Measurements from ENCODE around the gene SPON1.

SPON1 gene

GRCh38 chr11:13939961-13940906 is 22.3 kb upstream of the SPON1 start:
- H3K36me3 ChIP-seq (ENCODE audit: insufficient read depth, low read length) = no peaks in the 10 kb centered on the region
- no peak overlapping the region for H3K27ac ChIP-seq (ENCODE audit: low read depth, low read length, poor library complexity, severe bottlenecking)
- H3K4me1 ChIP-seq (ENCODE audit: insufficient read depth, low read length, severe bottlenecking) = no peaks in the 10 kb centered on the region
- H3K27me3 ChIP-seq (ENCODE audit: insufficient read depth, low read length) = no peaks in the 10 kb centered on the region
- no peak overlapping the region for H2AFZ ChIP-seq (ENCODE audit: low read length)
- H3K9me3 ChIP-seq (ENCODE audit: low read length) = no peaks in the 10 kb centered on the region
- H3K9me2 ChIP-seq (ENCODE audit: low read depth, low read length) = no peaks in the 10 kb centered on the region
- no peaks in the 10 kb centered on the region for H4K20me1 ChIP-seq (ENCODE audit: insufficient read depth, low read length)
- no peak overlapping the region for H3K4me3 ChIP-seq (ENCODE audit: low read depth, low read length, poor library complexity, severe bottlenecking)
- TF ChIP-seq EZH2 (IDR thresholded peaks at IDR 0.05; ENCODE audit: borderline replicate concordance, low read length) (no peak), CTCF (IDR thresholded peaks at IDR 0.05; ENCODE audit: low read length) (no peak)
- no peak overlapping the region for H3K9ac ChIP-seq (ENCODE audit: low read length)
- H3K79me2 ChIP-seq (ENCODE audit: insufficient read depth, low read length) = no peaks in the 10 kb centered on the region
- H3F3A ChIP-seq (ENCODE audit: insufficient read depth, low read length) = no peaks in the 10 kb centered on the region
- no peak overlapping the region for H3K4me2 ChIP-seq (ENCODE audit: low read length)

GRCh38 chr11:13940907-13941256 is 21.6 kb upstream of the SPON1 start:
- no peak overlapping the region for H2AFZ ChIP-seq (ENCODE audit: low read length)
- H3K79me2 ChIP-seq (ENCODE audit: insufficient read depth, low read length) = no peaks in the 10 kb centered on the region
- H4K20me1 ChIP-seq (ENCODE audit: insufficient read depth, low read length) = no peaks in the 10 kb centered on the region
- H3F3A ChIP-seq (ENCODE audit: insufficient read depth, low read length) = no peaks in the 10 kb centered on the region
- no peaks in the 10 kb centered on the region for H3K4me1 ChIP-seq (ENCODE audit: insufficient read depth, low read length, severe bottlenecking)
- H3K27ac ChIP-seq (ENCODE audit: low read depth, low read length, poor library complexity, severe bottlenecking) = no peak overlapping the region
- H3K27me3 ChIP-seq (ENCODE audit: insufficient read depth, low read length) = no peaks in the 10 kb centered on the region
- TF ChIP-seq CTCF (IDR thresholded peaks at IDR 0.05; ENCODE audit: low read length) = no peak
- no peak for TF ChIP-seq EZH2 (IDR thresholded peaks at IDR 0.05; ENCODE audit: borderline replicate concordance, low read length)
- H3K36me3 ChIP-seq (ENCODE audit: insufficient read depth, low read length) = no peaks in the 10 kb centered on the region
- H3K4me3 ChIP-seq (ENCODE audit: low read depth, low read length, poor library complexity, severe bottlenecking) = no peak overlapping the region
- H3K9me2 ChIP-seq (ENCODE audit: low read depth, low read length) = no peaks in the 10 kb centered on the region
- H3K4me2 ChIP-seq (ENCODE audit: low read length) = no peak overlapping the region
- no peak overlapping the region for H3K9ac ChIP-seq (ENCODE audit: low read length)
- no peaks in the 10 kb centered on the region for H3K9me3 ChIP-seq (ENCODE audit: low read length)

GRCh38 chr11:13941775-13942174 is 20.7 kb upstream of the SPON1 start:
- Histone ChIP-seq H2AFZ (ENCODE audit: low read length) (no peak overlapping the region), H3K9me3 (ENCODE audit: low read length) (no peaks in the 10 kb centered on the region), H3F3A (ENCODE audit: insufficient read depth, low read length) (no peaks in the 10 kb centered on the region), H3K4me2 (ENCODE audit: low read length) (no peak overlapping the region), H3K4me3 (ENCODE audit: low read depth, low read length, poor library complexity, severe bottlenecking) (no peak overlapping the region), H3K4me1 (ENCODE audit: insufficient read depth, low read length, severe bottlenecking) (no peaks in the 10 kb centered on the region), H3K9me2 (ENCODE audit: low read depth, low read length) (no peaks in the 10 kb centered on the region), H3K27ac (ENCODE audit: low read depth, low read length, poor library complexity, severe bottlenecking) (no peak overlapping the region), H4K20me1 (ENCODE audit: insufficient read depth, low read length) (no peaks in the 10 kb centered on the region), H3K36me3 (ENCODE audit: insufficient read depth, low read length) (no peaks in the 10 kb centered on the region), H3K79me2 (ENCODE audit: insufficient read depth, low read length) (no peaks in the 10 kb centered on the region), H3K9ac (ENCODE audit: low read length) (no peak overlapping the region), H3K27me3 (ENCODE audit: insufficient read depth, low read length) (no peaks in the 10 kb centered on the region)
- TF ChIP-seq EZH2 (IDR thresholded peaks at IDR 0.05; ENCODE audit: borderline replicate concordance, low read length) (no peak), CTCF (IDR thresholded peaks at IDR 0.05; ENCODE audit: low read length) (no peak)

Measured in OCI-LY1 (cell line).